Measurements from ENCODE around the gene SETD1A.
A peak's percentile ranks its signal among the peaks of the same experiment; 100 is the strongest.

The SETD1A gene

DNA sequence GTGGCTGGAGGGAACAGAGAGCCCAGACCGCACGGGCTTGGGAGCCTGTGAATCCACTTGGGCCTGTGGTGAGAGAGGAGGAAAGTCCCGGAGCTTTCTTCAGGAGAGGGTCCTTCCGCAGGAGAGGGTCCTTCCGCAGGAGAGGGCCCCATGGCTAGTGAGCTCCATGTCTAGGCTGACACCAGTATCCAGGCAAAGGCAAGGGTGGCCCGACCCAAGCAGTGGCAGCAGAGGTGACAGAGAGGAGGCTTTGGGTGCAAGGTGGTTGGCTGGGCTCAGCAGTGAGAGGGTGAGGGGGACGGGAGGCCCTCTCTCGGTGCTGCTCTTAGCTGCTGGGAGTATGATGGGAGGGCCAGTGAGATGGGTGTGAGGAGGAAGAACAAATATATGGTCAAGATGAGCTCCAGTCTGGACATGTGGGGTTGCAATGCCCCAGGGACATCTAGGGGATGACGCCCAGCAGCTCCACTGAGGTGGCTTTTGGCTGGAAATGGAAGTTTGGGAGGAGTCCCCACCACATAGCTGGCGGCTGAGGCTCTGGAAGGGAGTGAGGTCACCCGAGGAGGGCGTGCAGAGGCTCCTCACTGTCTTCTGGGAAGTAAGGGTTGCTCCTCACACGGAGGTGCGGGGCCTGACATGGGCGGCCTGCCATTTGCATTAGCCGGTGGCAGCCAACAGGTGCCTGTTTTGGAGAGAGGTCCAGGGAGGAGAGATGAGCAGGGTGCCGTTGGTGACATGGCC is 25.2 kb downstream of the SETD1A start:
- DNase-seq (ENCODE audit: low spot score): no peak

DNA sequence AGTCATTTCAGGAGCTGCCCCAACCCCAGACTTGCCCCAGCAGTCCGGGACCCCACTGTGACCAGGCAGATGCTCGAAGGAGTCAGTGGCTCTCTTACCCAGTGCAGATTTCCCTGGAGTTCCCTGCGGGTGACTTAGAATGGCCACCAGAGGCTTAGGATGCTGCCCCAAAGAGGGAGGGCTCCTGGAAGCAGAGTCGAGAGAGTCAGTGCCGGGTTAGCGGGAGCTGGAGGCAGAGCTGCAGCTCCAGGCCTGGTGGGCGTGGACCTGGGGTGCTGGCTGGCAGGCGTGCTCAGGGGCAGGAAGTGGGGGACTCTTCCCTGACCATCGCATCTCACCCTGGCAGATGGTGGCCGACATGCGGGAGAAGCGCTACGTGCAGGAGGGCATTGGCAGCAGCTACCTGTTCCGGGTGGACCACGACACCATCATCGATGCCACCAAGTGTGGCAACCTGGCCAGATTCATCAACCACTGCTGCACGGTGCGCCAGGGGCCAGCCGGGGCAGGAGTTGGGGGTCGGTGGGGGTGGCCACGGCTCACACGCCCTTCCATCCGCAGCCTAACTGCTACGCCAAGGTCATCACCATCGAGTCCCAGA is 25.8 kb downstream of the SETD1A start:
- no peak for DNase-seq (ENCODE audit: low spot score)

DNA sequence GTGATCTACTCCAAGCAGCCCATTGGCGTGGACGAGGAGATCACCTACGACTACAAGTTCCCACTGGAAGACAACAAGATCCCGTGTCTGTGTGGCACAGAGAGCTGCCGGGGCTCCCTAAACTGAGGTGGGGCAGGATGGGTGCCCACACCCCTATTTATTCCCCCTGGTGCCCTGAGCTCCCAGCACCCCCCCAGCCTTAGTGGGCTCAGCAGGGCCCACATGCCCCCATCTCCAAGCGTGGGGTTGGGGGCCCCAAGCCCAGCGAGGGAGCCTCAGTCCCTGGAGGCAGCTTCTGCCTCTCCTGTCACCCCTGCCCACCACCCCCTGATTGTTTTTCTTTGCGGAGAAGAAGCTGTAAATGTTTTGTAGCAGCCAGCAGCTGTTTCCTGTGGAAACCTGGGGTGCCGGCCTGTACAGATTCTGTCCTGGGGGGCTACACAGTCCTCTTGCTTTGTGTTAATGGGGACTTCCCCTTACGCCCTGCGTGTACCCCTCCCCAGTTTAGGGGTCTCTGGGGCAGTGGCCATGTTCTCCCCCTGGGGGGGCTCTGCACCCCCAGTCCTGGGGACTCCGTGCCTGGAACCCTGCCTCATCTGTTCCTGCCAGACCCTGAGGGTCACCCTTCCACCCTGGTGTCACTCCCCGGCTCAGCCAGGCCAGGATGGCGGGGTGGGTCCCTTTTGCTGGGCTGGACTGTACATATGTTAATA is 26.5 kb downstream of the SETD1A start:
- no peak for DNase-seq (ENCODE audit: low spot score)

DNA sequence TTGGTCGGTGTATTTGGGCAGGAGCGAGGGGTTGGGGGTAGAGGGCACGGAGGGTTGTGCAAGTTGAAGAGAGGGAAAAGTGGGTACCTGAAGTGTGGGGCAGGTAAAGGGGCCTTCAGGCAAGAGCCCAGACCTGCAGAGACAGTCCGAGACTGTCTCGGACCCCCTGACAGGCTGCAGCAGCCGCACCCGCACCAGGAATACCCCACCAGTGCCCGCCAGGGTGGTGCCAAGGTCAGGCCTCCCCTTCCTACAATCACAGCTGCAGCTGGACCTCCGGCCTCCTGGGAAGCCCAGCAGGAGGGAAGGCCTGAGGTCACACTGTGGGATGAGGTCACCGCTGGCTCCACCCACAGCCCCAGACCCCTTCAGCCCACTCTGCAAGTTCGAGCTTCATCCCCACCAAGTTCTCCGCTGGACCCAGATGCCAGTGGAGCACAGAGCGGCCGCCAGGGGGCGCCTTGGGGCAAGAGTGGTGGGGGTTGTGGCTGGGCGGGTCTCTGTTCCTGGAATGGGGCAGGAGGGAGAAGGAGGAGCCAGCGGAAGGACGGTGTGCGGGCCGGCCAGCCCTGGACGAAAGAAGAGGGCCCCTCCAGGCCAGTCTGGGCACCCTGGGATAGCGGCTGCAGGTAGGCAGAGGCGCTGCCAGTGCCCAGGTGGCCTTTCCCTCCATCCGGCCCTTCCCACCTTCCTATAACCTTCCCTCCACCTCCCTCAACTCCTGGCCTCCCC is 27.3 kb downstream of the SETD1A start, which contains the start of gene HSD3B7:
Gene HSD3B7 (plus strand): TSS at position 539 of the 732 bp plus-strand sequence. CDS start 452 bp downstream, outside the sequence.
- peak; percentile 81 for DNase-seq (ENCODE audit: low spot score)

DNA sequence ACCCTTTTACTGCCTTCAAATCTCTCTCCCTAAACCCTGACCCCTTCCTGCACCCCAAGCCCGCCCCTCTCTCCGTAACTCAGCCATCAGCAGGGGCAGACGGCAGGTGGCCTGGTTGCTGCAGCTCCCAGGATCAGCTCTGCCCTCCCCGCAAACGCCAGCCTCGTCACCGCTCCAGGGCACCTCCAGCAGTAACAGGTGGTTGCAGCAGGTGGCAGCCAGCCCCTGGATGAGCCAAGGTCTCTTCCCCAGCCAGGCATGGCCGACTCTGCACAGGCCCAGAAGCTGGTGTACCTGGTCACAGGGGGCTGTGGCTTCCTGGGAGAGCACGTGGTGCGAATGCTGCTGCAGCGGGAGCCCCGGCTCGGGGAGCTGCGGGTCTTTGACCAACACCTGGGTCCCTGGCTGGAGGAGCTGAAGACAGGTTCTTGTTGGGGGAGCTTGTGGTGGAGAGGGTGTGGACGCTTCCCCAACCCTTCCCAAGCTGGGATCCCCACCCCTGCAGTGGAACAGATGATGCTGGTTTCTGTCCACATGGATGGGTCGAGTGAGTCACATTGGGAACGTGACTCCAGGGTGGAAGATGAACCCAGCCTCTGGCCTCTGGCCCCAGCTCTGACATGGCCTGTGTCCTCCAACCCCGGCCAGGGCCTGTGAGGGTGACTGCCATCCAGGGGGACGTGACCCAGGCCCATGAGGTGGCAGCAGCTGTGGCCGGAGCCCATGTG is 28.0 kb downstream of the SETD1A start:
- DNase-seq (ENCODE audit: low spot score): peak; percentile 60

DNA sequence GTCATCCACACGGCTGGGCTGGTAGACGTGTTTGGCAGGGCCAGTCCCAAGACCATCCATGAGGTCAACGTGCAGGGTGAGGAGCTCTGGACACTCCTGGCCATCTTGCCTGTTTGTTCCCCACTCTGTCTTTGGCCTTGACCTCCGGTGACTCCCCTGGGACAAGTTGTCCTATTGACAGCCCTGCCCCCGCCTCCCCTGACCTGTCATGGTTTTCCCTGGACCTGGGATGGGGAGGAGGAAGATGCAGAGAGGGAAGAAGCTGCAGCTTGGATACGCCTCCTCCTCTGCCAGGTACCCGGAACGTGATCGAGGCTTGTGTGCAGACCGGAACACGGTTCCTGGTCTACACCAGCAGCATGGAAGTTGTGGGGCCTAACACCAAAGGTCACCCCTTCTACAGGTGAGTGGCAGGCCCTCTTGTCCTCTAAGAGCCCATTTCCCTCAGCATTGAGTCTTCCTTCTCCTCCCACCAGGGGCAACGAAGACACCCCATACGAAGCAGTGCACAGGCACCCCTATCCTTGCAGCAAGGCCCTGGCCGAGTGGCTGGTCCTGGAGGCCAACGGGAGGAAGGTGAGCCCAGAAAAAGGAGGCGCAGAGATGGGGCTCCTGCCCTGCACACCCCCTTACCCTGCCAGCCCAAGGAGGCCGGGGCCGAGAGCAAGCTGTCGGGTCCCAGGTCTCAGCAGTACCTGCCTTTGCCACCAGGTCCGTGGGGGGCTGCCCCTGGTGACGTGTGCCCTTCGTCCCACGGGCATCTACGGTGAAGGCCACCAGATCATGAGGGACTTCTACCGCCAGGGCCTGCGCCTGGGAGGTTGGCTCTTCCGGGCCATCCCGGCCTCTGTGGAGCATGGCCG is 28.8 kb downstream of the SETD1A start:
- no peak for DNase-seq (ENCODE audit: low spot score)

DNA sequence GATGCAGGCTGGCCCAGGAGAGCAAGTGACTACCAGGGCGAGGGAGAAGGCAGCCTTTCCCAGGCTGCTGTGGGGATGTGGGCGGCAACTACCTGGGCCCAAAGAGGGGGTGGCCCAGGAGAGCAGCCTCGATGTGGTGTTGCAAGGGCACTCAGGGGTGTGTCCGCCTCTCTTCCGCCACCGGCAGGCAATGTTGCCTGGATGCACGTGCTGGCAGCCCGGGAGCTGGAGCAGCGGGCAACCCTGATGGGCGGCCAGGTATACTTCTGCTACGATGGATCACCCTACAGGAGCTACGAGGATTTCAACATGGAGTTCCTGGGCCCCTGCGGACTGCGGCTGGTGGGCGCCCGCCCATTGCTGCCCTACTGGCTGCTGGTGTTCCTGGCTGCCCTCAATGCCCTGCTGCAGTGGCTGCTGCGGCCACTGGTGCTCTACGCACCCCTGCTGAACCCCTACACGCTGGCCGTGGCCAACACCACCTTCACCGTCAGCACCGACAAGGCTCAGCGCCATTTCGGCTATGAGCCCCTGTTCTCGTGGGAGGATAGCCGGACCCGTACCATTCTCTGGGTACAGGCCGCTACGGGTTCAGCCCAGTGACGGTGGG is 30.1 kb downstream of the SETD1A start:
- no peak for DNase-seq (ENCODE audit: low spot score)

DNA sequence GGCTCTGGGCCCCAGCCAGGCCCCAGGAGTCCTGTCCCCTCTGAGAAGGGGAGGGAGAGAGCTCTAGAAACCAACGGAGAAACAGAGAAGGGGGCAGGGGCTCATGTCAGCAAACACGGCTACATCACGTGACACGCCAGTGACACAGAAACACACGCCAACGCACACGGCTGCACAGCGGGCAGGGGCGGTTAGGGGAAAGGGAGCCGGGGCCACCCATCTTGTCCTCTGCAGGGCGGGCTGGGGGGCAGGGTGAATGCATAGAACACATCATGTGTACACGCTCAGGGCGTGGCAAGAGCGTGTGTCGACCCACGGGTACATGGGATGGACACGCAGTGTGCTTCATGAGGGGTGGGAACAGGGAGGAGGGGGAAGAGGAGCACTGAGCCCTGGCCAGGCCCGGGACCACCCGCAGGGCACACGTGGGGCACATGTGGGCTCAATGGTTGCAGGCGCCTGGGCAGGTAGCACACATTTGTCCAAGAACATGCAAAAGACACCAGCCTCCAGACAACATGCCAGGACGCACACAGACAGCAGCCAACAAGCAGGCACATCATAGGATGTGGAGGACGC is 32.0 kb downstream of the SETD1A start:
- no peak for DNase-seq (ENCODE audit: low spot score)

DNA sequence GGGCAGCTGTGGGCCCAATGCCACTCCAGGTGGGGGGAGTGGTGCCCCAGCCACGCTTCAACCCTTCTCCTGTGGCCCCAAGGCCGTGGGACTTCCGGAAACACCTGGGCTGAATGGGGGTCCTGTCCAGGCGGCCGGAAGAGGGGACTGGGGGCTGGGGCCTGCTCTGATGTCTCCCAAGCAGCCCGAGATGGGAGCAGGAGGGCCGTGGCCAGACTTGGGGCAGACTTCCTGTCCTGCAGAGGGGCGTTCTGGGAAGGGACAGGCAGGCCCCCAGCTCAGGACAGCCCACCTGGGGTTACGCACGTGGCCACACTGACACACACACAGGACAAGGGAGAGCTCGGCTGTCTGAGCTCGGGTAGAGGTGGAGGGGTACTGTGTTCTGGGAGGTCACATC is 32.6 kb downstream of the SETD1A start:
- DNase-seq (ENCODE audit: low spot score): no peak

DNA sequence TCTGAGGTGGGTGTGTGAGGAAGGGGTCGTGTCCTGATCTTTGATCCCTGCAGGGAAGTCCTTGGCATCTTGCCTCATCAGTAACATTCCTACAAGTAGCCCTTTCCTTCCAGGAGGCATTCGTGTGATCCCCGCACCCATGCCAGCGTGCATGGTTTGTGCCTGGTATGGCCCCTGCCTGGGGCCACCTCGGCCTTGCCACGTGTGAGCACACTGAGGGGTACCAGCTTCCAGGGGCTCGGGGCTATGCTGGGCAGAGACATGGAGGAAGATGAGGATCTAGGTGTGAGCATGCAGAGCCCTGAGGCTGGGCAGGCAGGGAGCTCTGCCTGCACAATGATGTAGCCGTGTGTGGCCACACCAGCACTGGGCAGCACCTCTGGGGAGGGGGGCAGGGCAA is 33.5 kb downstream of the SETD1A start:
- DNase-seq (ENCODE audit: low spot score): no peak

DNA sequence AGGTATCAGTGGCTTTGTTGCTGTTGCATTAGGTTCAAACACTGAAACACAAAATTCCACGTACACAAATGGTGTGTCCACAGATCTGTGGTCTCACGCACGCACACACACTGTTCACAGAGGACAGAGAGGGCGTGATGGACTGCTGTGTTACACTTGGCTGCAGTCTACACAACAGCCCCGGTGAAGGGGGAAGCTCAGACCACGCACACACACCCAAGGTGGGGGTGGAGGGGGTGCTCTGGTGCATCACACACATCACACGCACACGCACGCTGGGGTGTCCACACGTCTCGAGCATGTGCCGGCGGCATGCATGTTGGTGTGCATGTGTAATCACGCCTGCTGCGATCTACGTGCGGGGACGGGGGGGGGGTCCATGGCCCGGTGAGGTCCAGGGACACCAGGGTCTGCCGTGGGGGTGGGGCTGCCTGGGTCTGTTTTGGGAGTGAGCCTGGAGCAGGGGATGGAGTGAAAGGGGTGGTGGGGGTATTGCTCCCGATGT is 34.8 kb downstream of the SETD1A start:
- DNase-seq (ENCODE audit: low spot score): no peak

DNA sequence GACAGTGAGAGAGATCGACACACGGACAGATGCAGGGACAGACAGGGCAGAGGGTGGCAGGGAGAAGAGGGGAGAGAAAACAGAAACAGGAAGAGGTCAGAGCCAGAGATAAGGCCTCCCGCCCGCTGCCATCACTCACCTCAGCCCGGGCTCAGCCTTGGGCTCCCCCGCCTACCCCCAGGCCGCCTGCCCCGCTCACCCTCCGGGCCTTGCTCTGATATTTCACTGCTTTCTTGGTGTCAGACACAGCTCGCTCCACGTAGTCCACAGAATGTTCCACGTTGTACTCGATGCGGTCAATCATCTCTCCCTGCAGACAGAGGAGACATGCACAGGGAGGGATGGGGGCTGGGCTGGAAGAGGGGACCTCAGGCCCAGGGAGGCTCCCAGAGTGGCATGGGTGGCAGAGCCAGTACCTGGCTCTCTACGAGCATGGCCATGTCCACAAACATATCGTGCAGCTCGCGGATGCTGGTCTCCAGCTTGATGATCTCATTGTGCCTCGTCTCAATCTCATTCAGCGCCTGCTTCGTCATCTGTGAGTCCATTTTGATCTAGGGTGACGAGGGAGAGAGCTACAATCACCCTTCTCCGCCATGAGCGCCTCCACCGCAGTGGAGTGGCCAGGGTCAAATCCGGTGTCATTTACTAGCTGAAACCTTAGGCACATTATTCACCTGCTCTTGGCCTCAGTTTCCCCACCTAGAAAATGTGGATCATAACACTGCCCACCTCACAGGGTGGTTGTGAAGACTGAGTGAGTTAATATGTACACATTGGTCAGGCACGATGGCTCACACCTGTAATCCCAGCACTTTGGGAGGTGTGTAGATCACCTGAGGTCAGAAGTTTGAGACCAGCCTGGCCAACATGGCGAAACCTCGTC is 35.6 kb downstream of the SETD1A start:
- DNase-seq (ENCODE audit: low spot score): no peak

DNA sequence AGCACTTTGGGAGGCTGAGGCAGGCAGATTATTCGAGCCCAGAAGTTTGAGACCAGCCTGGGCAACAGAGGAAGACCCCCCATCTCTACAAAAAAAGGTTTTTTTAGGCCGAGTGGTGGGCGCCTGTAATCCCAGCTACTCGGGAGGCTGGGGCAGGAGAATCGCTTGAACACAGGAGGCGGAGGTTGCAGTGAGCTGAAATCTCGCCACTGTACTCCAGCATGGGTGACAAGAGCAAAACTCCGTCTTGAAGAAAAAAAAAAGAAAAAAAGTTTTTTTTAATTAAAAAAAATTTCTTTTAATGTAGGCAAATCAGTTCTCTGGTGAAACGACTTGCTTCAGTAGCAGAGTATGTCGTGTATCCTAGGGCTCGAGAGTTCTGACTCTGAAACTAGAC is 38.4 kb downstream of the SETD1A start:
- no peak for DNase-seq (ENCODE audit: low spot score)

DNA sequence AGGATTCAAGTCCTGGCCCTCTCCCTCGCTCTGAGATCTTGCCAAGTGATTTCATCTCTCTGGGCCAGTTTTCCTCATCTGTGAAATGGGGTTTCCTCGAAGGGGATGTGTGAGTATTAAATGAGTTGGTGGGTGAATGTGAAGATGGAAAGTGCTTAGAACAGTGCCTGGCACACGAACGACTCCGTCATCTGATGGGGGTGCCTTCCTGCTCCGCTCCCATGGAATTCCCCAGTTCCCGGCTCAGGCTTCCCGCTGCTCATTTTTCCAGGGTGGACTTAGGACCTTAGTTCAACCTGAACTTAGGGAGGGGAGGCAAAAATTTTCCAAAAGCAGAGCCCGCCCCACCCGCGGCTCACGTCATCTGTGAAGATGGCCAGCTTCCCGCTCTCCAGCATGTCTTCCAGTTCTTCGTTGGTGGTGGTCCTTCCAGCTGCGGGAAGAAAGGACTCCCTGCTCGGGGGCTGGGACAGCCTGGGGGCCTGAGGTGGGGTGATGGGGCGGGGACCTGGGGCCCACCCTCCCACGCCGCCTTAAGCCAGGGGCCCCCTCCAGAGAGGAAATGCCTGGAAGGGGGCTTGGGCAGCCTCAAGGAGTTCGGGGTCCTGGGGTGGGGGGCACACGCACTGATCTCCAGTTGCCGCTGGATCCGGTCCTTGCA is 38.9 kb downstream of the SETD1A start:
- DNase-seq (ENCODE audit: low spot score): peak; percentile 71

DNA sequence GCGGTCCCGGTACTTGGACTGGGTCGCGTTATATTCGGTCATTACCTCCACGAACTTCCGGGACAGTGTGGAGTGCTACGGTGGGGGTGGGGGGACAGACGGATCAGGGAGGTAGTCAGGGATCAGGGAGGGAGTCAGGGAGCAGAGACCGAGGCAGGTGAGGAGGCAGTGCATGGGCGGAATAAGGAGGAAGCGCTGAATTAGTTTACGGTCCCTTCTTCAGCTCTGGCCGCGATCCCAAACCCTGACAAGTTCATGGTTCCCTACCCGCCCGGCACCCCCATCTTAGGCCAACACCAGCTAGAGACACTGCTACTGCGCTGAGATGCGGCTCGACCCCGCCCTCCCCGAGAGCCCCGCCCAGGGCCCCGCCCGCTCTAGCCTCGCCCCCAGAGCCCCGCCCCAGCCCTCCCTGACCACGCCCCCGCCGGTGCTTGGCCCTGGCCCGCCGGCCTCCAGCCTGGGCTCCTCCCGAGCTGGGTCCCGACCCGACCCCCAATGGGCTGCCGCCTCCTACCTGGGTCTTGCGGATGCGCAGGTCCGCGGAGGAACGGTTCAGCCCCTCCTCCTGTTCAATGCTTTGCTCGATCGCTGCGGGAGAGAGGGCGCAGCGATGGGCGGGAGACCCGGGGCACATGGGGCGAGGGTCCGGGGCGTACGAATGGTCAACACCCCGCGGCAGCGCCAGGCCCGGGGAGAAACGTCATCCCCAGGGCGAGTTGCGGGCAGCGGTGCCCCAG is 39.6 kb downstream of the SETD1A start:
- DNase-seq (ENCODE audit: low spot score): peak; percentile 90

DNA sequence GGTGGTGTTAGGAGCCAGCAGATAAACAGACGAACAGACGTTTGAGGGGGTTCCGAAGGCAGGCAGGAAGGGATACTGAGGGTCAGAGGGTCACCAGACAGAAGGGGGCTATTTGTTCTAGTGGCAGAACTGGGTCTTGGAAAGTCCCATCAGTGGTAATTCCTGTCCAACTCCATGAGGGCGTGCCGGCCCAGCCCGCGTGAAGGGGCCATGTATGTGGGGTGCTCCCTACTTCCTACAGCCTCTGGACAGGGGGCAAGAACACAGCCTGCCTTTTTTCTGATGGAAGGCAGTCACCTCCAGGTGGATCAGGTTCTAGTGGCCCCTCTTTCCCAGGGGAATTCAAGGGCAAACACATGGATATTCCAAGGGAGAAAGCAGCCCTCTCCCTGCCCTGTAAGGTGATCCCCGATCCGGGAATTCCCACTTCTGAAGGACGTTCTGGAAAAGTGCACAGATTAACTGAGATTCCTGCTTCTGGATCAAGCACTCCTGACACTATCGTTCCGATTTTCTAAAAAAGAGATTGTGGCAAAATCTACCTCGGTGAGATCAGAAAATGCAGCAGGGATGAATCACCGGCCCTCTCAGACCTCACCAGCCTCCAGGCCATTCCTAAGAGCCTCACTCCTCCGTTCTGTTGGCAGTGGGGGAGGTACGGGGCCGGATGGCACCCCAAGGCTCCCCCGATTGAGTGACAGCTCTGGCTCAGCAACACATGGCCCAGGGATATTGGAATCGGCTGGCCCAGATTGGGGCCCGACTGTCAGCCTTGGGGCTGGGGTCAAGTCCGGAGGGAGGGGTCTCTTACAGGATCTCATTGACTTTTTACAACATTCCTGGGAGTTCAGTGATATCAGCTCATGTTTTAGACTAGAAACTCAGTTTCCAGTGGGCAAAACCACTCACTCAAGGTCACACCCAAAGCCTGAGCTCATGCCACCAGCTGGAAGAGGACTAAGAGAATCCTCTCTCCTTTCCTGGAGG is 40.5 kb downstream of the SETD1A start:
- DNase-seq (ENCODE audit: low spot score): peak; percentile 92
